Fibroblast of lung (primary cell): Measurements from ENCODE around the gene NOCT. TPM values are rescaled to one million over a fixed set of nuclear protein-coding genes. Genes with fewer than 3 reads are reported as not detected.

Experiments
- DNase-seq, 2 donors: peaks; one replicate each; pipeline versions ENCODE4 v3.0.0 to v3.0.0-alpha.2; 2010; ENCODE audit warnings: low read depth in 2 of 2
- H2AFZ ChIP-seq: 2 replicates; pipeline ENCODE4 v1.5.1; 2012; ENCODE audit warnings: low read length, control low read depth, inconsistent platforms
- H3K27ac ChIP-seq: 2 replicates; pipeline ENCODE4 v1.5.1; 2011; ENCODE audit warnings: low read length, control low read depth; ENCODE audit not compliant: insufficient read depth
- H3K27me3 ChIP-seq: 2 replicates; pipeline ENCODE4 v1.5.1; 2011; ENCODE audit warnings: mild to moderate bottlenecking, low read length; ENCODE audit not compliant: control insufficient read depth, insufficient read depth
- H3K36me3 ChIP-seq: 2 replicates; pipeline ENCODE4 v1.5.1; 2011; ENCODE audit warnings: low read length; ENCODE audit not compliant: control insufficient read depth, insufficient read depth
- H3K4me1 ChIP-seq: 2 replicates; pipeline ENCODE4 v1.5.1; 2011; ENCODE audit warnings: low read length; ENCODE audit not compliant: control insufficient read depth, insufficient read depth; ENCODE audit errors: extremely low read depth
- H3K4me2 ChIP-seq: 2 replicates; pipeline ENCODE4 v1.5.1; 2011; ENCODE audit warnings: low read length, control low read depth; ENCODE audit not compliant: insufficient read depth; ENCODE audit errors: extremely low read depth
- H3K4me3 ChIP-seq, 4 experiments: fragments of 200-600 bp in 1 of 4; sonication (generic) in 1 of 4; replicated peaks in 1 of 4; 2 replicates each; pipeline ENCODE4 v1.5.1; 2011 to 2016; ENCODE audit warnings: low read length in 4 of 4, low read depth in 3 of 4, mild to moderate bottlenecking in 3 of 4, control low read depth in 2 of 4, inconsistent platforms in 1 of 4, mixed read lengths in 1 of 4; ENCODE audit not compliant: insufficient read depth in 1 of 4; ENCODE audit errors: control extremely low read depth in 1 of 4
- H3K79me2 ChIP-seq: 2 replicates; pipeline ENCODE4 v1.5.1; 2012; ENCODE audit warnings: mild to moderate bottlenecking, low read length, inconsistent platforms; ENCODE audit not compliant: control insufficient read depth, insufficient read depth
- H3K9ac ChIP-seq: 2 replicates; pipeline ENCODE4 v1.5.1; 2011; ENCODE audit warnings: mild to moderate bottlenecking, low read length, control low read depth; ENCODE audit not compliant: insufficient read depth
- H3K9me3 ChIP-seq: 2 replicates; pipeline ENCODE4 v1.5.1; 2012; ENCODE audit warnings: low read depth, low read length; ENCODE audit not compliant: control insufficient read depth, insufficient read depth
- H4K20me1 ChIP-seq: 2 replicates; pipeline ENCODE4 v1.5.1; 2011; ENCODE audit warnings: low read length; ENCODE audit not compliant: control insufficient read depth, insufficient read depth; ENCODE audit errors: extremely low read depth
- EZH2 ChIP-seq: IDR thresholded peaks from 2 replicates; pipeline ENCODE4 v1.5.1; 2012; ENCODE audit warnings: low read length, control low read depth, mild to moderate bottlenecking; ENCODE audit errors: missing control alignments
- polyA plus RNA-seq, 2 donors: library from polyadenylated mRNA; depleted of rRNA in 1 of 2; stranded (reverse) in 1 of 2; unstranded in 1 of 2; fragments of >200 nt; gene quantifications; 2 replicates each; pipeline ENCODE4 v1.2.1, GENCODE V29; 2011 to 2012; ENCODE audit warnings: missing spikeins in 1 of 2
- total RNA-seq: library from RNA; depleted of rRNA; stranded (reverse); fragments of >200 nt; gene quantifications from 2 replicates; pipeline ENCODE4 v1.2.1, GENCODE V29; 2014
- TF ChIP-seq, protein P1 (sequence below), 2 donors: IDR thresholded peaks in 1 of 2; conservative IDR thresholded peaks in 1 of 2; 1 replicate in 1 of 2; 2 replicates in 1 of 2; pipeline ENCODE4 v1.5.1; 2011 to 2012; ENCODE audit warnings: low read length in 2 of 2, control low read depth in 1 of 2, inconsistent platforms in 1 of 2, low read depth in 1 of 2, mild to moderate bottlenecking in 1 of 2

The NOCT gene
- total and polyA plus RNA-seq, 2 donors (not counting 1 experiment from before 2014, with no cell fraction given), result 6.4 to 13.2 TPM

DNA sequence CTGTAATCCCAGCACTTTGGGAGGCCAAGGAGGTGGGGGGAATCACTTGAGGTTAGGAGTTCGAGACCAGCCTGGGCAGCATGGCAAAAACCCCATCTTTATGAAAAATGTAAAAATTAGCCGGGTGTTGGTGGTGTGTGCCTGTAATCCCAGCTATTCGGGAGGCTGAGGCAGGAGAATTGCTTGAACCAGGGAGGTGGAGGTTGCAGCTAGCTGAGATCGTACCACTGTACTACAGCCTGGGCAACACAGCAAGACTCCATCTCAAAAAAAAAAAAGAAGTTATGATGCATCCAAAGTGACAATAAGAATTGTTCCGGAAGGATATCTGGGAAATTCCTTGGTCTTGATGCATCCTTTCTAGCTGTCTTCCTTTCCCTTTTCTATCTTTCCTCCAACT is 7.3 kb downstream of the NOCT start:
- TF ChIP-seq EZH2, result no peak
- TF ChIP-seq, protein P1, sequence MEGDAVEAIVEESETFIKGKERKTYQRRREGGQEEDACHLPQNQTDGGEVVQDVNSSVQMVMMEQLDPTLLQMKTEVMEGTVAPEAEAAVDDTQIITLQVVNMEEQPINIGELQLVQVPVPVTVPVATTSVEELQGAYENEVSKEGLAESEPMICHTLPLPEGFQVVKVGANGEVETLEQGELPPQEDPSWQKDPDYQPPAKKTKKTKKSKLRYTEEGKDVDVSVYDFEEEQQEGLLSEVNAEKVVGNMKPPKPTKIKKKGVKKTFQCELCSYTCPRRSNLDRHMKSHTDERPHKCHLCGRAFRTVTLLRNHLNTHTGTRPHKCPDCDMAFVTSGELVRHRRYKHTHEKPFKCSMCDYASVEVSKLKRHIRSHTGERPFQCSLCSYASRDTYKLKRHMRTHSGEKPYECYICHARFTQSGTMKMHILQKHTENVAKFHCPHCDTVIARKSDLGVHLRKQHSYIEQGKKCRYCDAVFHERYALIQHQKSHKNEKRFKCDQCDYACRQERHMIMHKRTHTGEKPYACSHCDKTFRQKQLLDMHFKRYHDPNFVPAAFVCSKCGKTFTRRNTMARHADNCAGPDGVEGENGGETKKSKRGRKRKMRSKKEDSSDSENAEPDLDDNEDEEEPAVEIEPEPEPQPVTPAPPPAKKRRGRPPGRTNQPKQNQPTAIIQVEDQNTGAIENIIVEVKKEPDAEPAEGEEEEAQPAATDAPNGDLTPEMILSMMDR (conservative IDR thresholded peaks at IDR 0.05 in 1 of 2, IDR thresholded peaks at IDR 0.05 in 1 of 2; ENCODE audit: low read depth in 1 of 2, low read length in 2 of 2), result no peak
- Histone ChIP-seq H4K20me1 (no peaks in the 10 kb centered on the region), H3K4me1 (peaks cover 12% of the 10 kb centered on the region), H3K36me3 (no peaks in the 10 kb centered on the region), H3K4me2 (no peak overlapping the region), H3K79me2 (peaks cover 81% of the 10 kb centered on the region), H2AFZ (no peak overlapping the region), H3K27ac (no peak overlapping the region), H3K4me3 (no peak overlapping the region), H3K9me3 (no peaks in the 10 kb centered on the region), H3K9ac (no peak overlapping the region), H3K27me3 (no peaks in the 10 kb centered on the region)
- no peak for DNase-seq

DNA sequence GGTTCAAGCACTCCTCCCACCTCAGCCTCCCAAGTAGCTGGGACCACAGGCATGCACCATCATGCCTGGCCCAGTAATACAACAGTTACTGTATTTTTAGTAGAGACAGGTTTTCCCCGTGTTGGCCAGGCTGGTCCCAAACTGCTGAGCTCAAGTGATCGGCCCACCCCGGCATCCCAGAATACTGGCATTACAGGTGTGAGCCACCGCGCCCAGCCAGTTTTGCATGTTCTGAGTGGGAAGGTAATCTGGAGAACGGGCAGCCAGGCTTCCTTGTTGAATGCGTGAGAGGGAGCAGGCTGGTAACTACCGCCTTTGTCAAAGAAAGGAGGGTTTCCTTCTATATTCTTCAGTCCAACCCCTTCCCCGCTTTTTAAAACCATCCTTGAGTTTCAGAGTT is 9.1 kb downstream of the NOCT start:
- Histone ChIP-seq H3K27ac (no peak overlapping the region), H4K20me1 (no peaks in the 10 kb centered on the region), H3K9me3 (no peaks in the 10 kb centered on the region), H3K79me2 (peaks cover 75% of the 10 kb centered on the region), H3K9ac (no peak overlapping the region), H3K4me2 (no peak overlapping the region), H2AFZ (no peak overlapping the region), H3K36me3 (no peaks in the 10 kb centered on the region), H3K27me3 (no peaks in the 10 kb centered on the region), H3K4me1 (peaks cover 10% of the 10 kb centered on the region), H3K4me3 (no peak overlapping the region)
- no peak for TF ChIP-seq EZH2
- TF ChIP-seq, protein P1 (conservative IDR thresholded peaks at IDR 0.05 in 1 of 2, IDR thresholded peaks at IDR 0.05 in 1 of 2; ENCODE audit: low read depth in 1 of 2, low read length in 2 of 2), result no peak
- DNase-seq, result no peak

DNA sequence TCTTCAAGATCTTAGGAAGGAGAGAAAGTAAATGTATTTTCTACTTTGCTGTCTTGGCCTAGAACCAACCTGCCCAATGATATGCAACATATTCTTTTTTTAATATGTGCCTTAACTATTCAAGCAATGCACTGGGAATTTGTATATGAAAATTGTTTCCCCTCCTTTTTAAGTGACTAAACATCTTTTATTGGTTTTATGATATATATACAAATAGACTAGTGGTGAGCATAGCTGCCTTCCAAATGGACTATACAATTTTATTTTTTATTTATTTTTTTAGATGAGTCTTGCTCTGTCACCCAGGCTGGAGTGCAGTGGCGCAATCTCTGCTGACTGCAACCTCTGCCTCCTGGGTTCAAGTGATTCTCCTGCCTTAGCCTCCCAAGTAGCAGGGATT is 10.3 kb downstream of the NOCT start:
- Histone ChIP-seq H4K20me1 (no peaks in the 10 kb centered on the region), H3K79me2 (peaks cover 71% of the 10 kb centered on the region), H3K27ac (no peak overlapping the region), H3K9me3 (no peaks in the 10 kb centered on the region), H3K9ac (no peak overlapping the region), H2AFZ (no peak overlapping the region), H3K27me3 (no peaks in the 10 kb centered on the region), H3K4me3 (no peak overlapping the region), H3K36me3 (no peaks in the 10 kb centered on the region), H3K4me1 (peaks cover 6% of the 10 kb centered on the region), H3K4me2 (no peak overlapping the region)
- TF ChIP-seq, protein P1 (conservative IDR thresholded peaks at IDR 0.05 in 1 of 2, IDR thresholded peaks at IDR 0.05 in 1 of 2; ENCODE audit: low read depth in 1 of 2, low read length in 2 of 2), result no peak
- no peak for TF ChIP-seq EZH2
- no peak for DNase-seq
